B cell (primary cell): ENCODE results near the gene ECT2L.

Experiments
- EZH2 ChIP-seq: IDR thresholded peaks from 2 replicates; pipeline ENCODE4 v1.6.1; 2012; ENCODE audit warnings: borderline replicate concordance, low read depth, mild to moderate bottlenecking, moderate library complexity, low read length; ENCODE audit not compliant: insufficient read depth, poor library complexity, severe bottlenecking
- TF ChIP-seq, protein P1 (sequence below): fragments of 200-600 bp; IDR thresholded peaks from one replicate; pipeline ENCODE4 v1.8.0; 2022; ENCODE audit warnings: antibody characterized with exemption, mild to moderate bottlenecking

- TF ChIP-seq, protein P1, sequence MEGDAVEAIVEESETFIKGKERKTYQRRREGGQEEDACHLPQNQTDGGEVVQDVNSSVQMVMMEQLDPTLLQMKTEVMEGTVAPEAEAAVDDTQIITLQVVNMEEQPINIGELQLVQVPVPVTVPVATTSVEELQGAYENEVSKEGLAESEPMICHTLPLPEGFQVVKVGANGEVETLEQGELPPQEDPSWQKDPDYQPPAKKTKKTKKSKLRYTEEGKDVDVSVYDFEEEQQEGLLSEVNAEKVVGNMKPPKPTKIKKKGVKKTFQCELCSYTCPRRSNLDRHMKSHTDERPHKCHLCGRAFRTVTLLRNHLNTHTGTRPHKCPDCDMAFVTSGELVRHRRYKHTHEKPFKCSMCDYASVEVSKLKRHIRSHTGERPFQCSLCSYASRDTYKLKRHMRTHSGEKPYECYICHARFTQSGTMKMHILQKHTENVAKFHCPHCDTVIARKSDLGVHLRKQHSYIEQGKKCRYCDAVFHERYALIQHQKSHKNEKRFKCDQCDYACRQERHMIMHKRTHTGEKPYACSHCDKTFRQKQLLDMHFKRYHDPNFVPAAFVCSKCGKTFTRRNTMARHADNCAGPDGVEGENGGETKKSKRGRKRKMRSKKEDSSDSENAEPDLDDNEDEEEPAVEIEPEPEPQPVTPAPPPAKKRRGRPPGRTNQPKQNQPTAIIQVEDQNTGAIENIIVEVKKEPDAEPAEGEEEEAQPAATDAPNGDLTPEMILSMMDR = no peak
- TF ChIP-seq EZH2 = no peak
These were observed 152.8 kb downstream of the ECT2L start for GRCh38 chr6:138948546-138949179.
